HG02678 (cell line): ENCODE measurements around the gene CA14.
"Not testable (repeated sequence)": the region's sequence is repeated elsewhere in the genome, so short reads cannot be mapped to it uniquely, and the experiment has no call there.

Source experiments
- ATAC-seq: cut with Tn5 transposase; IDR thresholded peaks from one replicate; pipeline ENCODE4 v1.9.1; 2021; ENCODE audit warnings: mild to moderate bottlenecking, moderate library complexity; ENCODE audit not compliant: unreplicated experiment

CA14 gene

GRCh38 chr1:150280138-150280707, 22.6 kb downstream of the CA14 start:
- ATAC-seq = no peak

- ATAC-seq = no peak
Observed at GRCh38 chr1:150281221-150281757, 23.7 kb downstream of the CA14 start.

GRCh38 chr1:150281758-150282557, 24.4 kb downstream of the CA14 start, which contains the start of gene CIART:
CIART (plus strand) TSS chr1:150282554; CDS start chr1:150283268, 714 bp downstream.
- peak; percentile 80 for ATAC-seq

DNA sequence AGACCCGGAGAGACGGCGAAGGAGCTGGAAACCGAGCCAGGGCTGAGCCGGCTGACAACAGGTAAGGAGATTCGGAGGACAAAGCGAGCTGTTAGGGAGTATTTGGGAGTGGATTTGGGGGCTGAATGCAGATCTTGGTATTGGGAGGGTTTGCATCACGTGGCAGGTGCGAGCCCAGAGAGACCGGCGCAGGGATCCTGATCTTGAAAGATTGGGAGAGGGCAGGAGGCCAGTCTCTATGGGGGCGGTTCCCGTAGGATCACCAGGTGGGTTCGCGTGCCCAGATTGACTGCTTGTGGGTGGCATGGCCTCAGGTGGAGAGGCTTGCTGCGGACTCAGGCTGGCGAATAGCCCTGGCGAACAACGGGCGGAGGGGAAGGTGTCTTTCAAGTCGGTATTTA, 25.0 kb downstream of the CA14 start:
- ATAC-seq = no peak

- no peak for ATAC-seq
Observed at GRCh38 chr1:150283260-150283659, 25.7 kb downstream of the CA14 start.

DNA sequence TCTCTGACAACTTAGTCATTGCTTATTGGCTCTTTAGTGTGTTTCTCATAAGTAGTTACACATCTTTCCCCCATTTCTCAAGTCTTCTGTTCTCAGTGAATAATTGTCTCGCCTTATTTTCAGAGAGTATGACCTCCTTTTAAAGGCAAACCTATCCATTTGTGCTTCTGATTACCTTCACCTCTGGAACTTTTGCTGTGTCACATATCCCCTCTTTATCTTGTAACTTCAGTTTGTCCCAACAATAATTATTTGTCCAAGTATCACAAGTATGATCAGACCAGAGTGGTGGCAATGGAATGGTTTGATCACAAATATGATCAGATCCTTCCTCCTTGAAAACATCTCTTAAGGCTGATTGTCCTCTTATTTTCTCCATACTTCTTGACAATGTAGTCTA, 30.8 kb downstream of the CA14 start:
- ATAC-seq = no peak

- no peak for ATAC-seq
Observed at GRCh38 chr1:150288822-150289221, 31.2 kb downstream of the CA14 start.

- ATAC-seq = peak; percentile 98
Observed at GRCh38 chr1:150293433-150294253, 36.1 kb downstream of the CA14 start, which contains the start of gene MRPS21. MRPS21 (plus strand) TSS chr1:150293861; CDS start chr1:150294367, 506 bp downstream.

DNA sequence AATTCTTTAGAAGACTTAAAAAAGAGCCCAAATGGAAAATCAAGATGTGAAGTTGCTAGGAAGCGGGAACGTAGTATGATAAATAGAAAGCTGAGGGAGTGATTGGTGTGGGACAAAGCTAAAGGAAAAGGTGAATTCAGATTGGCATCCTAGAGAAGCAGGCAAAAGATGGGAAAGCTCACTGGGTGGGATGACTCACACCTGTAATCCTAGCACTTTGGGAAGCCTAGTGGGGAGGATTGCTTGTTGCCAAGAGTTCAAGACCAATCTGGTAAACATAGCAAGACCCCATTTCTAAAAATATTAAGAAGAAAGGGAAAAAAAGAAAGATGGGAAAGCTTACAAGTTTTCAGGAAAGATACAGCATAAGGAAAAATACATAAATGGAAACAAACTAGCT, 37.9 kb downstream of the CA14 start:
- ATAC-seq = no peak

DNA sequence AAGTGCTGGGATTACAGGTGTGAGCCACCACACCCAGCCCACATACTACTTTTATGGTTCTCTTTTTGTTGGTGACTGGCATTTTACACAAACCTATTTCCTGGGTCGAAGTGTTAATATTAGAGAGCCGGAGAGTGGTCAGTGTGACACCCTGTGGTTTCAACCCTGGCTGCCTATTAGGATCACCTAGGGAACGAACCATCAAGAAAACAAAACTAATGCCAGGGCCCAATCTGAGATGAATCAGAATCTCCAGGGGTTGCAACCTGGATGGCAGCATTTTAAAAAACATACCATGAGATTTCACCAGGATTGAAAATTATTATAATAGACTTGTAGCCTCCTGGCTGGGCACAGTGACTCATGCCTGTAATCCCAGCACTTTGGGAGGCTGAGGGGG, 42.1 kb downstream of the CA14 start:
- no peak for ATAC-seq

- no peak for ATAC-seq
Observed at GRCh38 chr1:150302338-150302737, 44.8 kb downstream of the CA14 start.

GRCh38 chr1:150302902-150303301, 45.3 kb downstream of the CA14 start:
- no peak for ATAC-seq

DNA sequence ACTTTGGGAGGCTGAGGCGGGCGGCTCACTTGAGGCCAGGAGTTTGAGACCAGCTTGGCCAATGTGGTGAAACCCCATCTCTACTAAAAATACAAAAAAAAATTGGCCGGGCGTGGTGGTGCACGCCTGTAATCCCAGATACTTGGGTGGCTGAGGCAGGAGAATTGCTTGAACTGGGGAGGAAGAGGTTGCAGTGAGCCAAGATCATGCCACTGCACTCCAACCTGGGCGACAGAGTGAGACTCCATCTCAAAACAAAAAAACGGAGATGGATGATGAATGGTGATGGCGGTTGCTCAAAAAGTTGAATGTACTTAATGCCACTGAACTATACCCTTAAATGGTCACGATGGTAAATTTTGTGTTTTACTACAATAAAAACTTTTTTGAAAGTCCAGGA, 51.0 kb downstream of the CA14 start:
- not testable (repeated sequence) for ATAC-seq

DNA sequence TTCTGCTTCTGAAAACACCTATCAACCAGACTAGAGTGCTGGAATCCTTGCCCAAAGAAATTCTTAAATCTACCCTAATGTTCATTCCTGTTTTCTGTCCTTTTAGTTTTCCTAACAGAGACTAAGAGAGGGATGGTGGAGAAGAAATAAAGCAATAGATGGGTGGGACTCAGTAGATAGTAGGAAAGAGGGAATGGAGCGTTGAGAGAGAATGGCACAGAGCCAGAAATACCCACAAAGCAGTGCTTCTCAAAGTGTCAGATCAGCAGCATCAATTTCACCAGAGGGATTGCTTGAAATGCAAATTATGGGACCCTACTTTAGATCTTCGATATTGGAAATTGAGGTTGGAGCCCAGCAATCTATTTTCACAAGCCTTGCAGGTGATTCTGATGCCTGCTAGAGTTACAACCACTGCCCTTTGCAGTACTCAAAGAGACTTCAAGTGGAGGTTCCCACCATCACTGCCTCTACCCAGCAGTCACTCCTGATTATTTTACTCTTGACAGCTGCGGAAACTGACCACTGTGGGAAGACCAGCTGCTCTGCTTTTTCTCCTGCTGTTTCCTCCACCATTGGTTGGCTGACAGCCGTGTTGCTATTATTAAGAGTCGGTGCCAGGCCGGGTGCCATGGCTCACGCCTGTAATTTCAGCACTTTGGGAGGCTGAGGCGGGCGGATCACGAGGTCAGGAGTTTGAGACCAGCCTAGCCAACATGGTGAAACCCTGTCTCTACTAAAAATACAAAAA, 52.4 kb downstream of the CA14 start:
- no peak for ATAC-seq

DNA sequence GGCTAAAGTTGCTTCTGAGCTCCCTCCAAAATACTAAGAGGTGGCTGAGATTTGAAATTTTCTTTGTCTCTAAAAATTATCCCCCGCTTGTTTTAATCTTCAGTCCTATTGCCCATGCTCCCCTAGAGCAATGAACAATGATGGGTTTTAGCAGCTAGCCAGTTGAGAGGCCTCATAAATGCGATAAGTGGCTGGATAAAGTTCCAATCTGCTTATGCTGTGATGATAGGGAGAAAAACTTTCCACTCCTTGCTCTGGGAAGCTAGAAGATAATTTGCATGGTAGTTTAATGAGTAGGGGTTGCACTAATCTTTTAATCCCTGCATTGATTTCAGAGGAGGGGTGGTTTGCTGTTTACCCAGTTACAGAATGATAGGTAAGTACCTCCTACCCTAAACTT, 54.2 kb downstream of the CA14 start:
- ATAC-seq = no peak
